NCI-H2029 (cell line): ENCODE data around the gene LPP.

Experiments
- DNase-seq: peaks from one replicate; lab custom pipeline; 2025; lab: John Stamatoyannopoulos, UW

LPP gene

GRCh38 chr3:188169830-188170455, 16.0 kb downstream of the LPP start:
- no peak for DNase-seq

GRCh38 chr3:188170461-188171459, 16.8 kb downstream of the LPP start:
- no peak for DNase-seq

GRCh38 chr3:188171682-188172467, 17.9 kb downstream of the LPP start:
- no peak for DNase-seq

- DNase-seq = no peak
Observed at GRCh38 chr3:188174317-188175044, 20.5 kb downstream of the LPP start.

GRCh38 chr3:188176476-188176875, 22.5 kb downstream of the LPP start:
- no peak for DNase-seq

- DNase-seq = no peak
Observed at GRCh38 chr3:188176884-188177283, 22.9 kb downstream of the LPP start.

- DNase-seq = no peak
Observed at GRCh38 chr3:188177721-188178120, 23.8 kb downstream of the LPP start.

GRCh38 chr3:188178293-188178936, 24.5 kb downstream of the LPP start:
- peak; percentile 17 for DNase-seq

GRCh38 chr3:188179006-188179966, 25.3 kb downstream of the LPP start:
- peak; percentile 69 for DNase-seq

- DNase-seq = no peak
Observed at GRCh38 chr3:188180114-188180513, 26.2 kb downstream of the LPP start.

- no peak for DNase-seq
Observed at GRCh38 chr3:188183452-188183851, 29.5 kb downstream of the LPP start.

GRCh38 chr3:188184160-188184559, 30.2 kb downstream of the LPP start:
- DNase-seq = no peak

- DNase-seq = no peak
Observed at GRCh38 chr3:188184649-188185048, 30.7 kb downstream of the LPP start.

- peak; percentile 56 for DNase-seq
Observed at GRCh38 chr3:188185717-188186251, 31.8 kb downstream of the LPP start.

GRCh38 chr3:188187053-188187452, 33.1 kb downstream of the LPP start:
- no peak for DNase-seq

GRCh38 chr3:188188911-188189310, 35.0 kb downstream of the LPP start:
- DNase-seq = no peak

- no peak for DNase-seq
Observed at GRCh38 chr3:188191460-188191859, 37.5 kb downstream of the LPP start.

- no peak for DNase-seq
Observed at GRCh38 chr3:188192034-188192433, 38.1 kb downstream of the LPP start.

- no peak for DNase-seq
Observed at GRCh38 chr3:188194332-188194731, 40.4 kb downstream of the LPP start.
